ENCODE data around the gene KRT12.

- no peak for TF ChIP-seq CTCF (IDR thresholded peaks at IDR 0.05; ENCODE audit: low read depth, low read length, missing input control)
- TF ChIP-seq, protein P1, sequence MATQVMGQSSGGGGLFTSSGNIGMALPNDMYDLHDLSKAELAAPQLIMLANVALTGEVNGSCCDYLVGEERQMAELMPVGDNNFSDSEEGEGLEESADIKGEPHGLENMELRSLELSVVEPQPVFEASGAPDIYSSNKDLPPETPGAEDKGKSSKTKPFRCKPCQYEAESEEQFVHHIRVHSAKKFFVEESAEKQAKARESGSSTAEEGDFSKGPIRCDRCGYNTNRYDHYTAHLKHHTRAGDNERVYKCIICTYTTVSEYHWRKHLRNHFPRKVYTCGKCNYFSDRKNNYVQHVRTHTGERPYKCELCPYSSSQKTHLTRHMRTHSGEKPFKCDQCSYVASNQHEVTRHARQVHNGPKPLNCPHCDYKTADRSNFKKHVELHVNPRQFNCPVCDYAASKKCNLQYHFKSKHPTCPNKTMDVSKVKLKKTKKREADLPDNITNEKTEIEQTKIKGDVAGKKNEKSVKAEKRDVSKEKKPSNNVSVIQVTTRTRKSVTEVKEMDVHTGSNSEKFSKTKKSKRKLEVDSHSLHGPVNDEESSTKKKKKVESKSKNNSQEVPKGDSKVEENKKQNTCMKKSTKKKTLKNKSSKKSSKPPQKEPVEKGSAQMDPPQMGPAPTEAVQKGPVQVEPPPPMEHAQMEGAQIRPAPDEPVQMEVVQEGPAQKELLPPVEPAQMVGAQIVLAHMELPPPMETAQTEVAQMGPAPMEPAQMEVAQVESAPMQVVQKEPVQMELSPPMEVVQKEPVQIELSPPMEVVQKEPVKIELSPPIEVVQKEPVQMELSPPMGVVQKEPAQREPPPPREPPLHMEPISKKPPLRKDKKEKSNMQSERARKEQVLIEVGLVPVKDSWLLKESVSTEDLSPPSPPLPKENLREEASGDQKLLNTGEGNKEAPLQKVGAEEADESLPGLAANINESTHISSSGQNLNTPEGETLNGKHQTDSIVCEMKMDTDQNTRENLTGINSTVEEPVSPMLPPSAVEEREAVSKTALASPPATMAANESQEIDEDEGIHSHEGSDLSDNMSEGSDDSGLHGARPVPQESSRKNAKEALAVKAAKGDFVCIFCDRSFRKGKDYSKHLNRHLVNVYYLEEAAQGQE (IDR thresholded peaks at IDR 0.05) = no peak
- TF ChIP-seq HNF4A (conservative IDR thresholded peaks at IDR 0.05) = no peak
- no peak for TF ChIP-seq ZBTB33 (IDR thresholded peaks at IDR 0.05)
Observed at GRCh38 chr17:40818343-40818732, 48.7 kb downstream of the KRT12 start.

Measured in liver (tissue), 3 donors.